SK-N-MC (cell line): ENCODE data around the gene EWSR1.

Experiments
- EZH2 ChIP-seq: fragments of 200-600 bp; sonication (generic); IDR thresholded peaks from one replicate; pipeline ENCODE4 v1.6.1; 2017; ENCODE audit warnings: antibody characterized with exemption
- FOXP2 ChIP-seq: optimal IDR thresholded peaks from 2 replicates; pipeline ENCODE3; 2011; ENCODE audit warnings: mild to moderate bottlenecking, moderate library complexity; ENCODE audit not compliant: insufficient read depth; ENCODE audit errors: extremely low read length, control extremely low read depth
- POLR2AphosphoS5 ChIP-seq: IDR thresholded peaks from 2 replicates; pipeline ENCODE4 v1.6.1; 2012; ENCODE audit warnings: mild to moderate bottlenecking, low read depth, low read length, borderline replicate concordance

DNA sequence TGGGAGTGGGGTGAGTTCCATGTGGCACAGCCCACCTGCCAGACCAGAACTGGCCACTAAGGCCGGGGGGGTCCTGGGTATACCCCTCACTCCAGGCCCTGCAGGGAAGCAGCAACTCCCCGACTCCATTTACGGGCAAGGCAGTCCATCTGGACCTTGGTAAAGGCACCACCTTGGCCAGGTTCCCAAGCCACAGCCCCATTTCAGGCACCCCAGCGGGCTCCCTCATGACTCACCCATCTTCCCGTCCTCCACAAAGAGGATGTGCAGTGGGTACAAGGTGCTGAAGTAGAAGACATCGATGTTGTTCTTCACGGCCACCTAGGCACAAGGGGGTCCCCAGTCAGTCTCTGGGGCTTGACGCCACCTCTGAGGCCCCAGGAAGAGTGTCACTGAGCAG is 63.1 kb downstream of the EWSR1 start:
- TF ChIP-seq EZH2 (no peak), POLR2AphosphoS5 (no peak), FOXP2 (no peak)
